CD4-positive, alpha-beta T cell treated with Interferon alpha-2 for 1 hour (primary cell): ENCODE data around the gene BCL10.
A peak's percentile ranks its signal among the peaks of the same experiment; 100 is the strongest.
"Not testable (repeated sequence)": the region's sequence is repeated elsewhere in the genome, so short reads cannot be mapped to it uniquely, and the experiment has no call there.

Experiments used
- DNase-seq, 2 donors: peaks; one replicate each; pipeline ENCODE4 v3.0.0-alpha.2; 2020 to 2022

BCL10 gene

GRCh38 chr1:85262985-85263384 lies 13.4 kb downstream of the BCL10 start:
- DNase-seq = no peak

- DNase-seq = no peak
These were observed 16.5 kb downstream of the BCL10 start for GRCh38 chr1:85259912-85260274.

- peak; percentile 95 to 96 for DNase-seq
These were observed 17.1 kb downstream of the BCL10 start, which contains the start of gene C1orf52 for GRCh38 chr1:85259118-85259911. C1orf52 (minus strand) TSS chr1:85259662; CDS start chr1:85259633, 29 bp downstream.

GRCh38 chr1:85258536-85259117 lies 17.8 kb downstream of the BCL10 start:
- DNase-seq = no peak

- not testable (repeated sequence) for DNase-seq
These were observed 27.4 kb downstream of the BCL10 start for GRCh38 chr1:85249042-85249441.

- no peak for DNase-seq
These were observed 30.5 kb downstream of the BCL10 start for GRCh38 chr1:85245891-85246290.

GRCh38 chr1:85245456-85245855 lies 31.0 kb downstream of the BCL10 start:
- no peak for DNase-seq

- no peak for DNase-seq
These were observed 32.0 kb downstream of the BCL10 start for GRCh38 chr1:85244271-85245061.

GRCh38 chr1:85243372-85243771 lies 33.1 kb downstream of the BCL10 start:
- DNase-seq = no peak

- no peak for DNase-seq
These were observed 35.8 kb downstream of the BCL10 start for GRCh38 chr1:85240643-85241042.

- DNase-seq = peak in 1 of 2 donors; percentile 36
These were observed 36.2 kb downstream of the BCL10 start for GRCh38 chr1:85240174-85240601.

- DNase-seq = no peak
These were observed 38.8 kb downstream of the BCL10 start for GRCh38 chr1:85237613-85238012.

- DNase-seq = peak in 1 of 2 donors; percentile 7
These were observed 46.0 kb downstream of the BCL10 start for GRCh38 chr1:85230305-85230977.

GRCh38 chr1:85229574-85230097 lies 46.8 kb downstream of the BCL10 start:
- DNase-seq = no peak

- no peak for DNase-seq
These were observed 47.5 kb downstream of the BCL10 start for GRCh38 chr1:85228972-85229371.

GRCh38 chr1:85225624-85226380 lies 50.6 kb downstream of the BCL10 start:
- DNase-seq = no peak

GRCh38 chr1:85224734-85225623 lies 51.5 kb downstream of the BCL10 start:
- DNase-seq = no peak

- no peak for DNase-seq
These were observed 52.1 kb downstream of the BCL10 start for GRCh38 chr1:85224295-85224694.

GRCh38 chr1:85223334-85223733 lies 53.1 kb downstream of the BCL10 start:
- no peak for DNase-seq

GRCh38 chr1:85220756-85221201 lies 55.7 kb downstream of the BCL10 start:
- no peak for DNase-seq
